Measurements from ENCODE around the gene THTPA.
A peak's percentile ranks its signal among the peaks of the same experiment; 100 is the strongest.
"Not testable (repeated sequence)": the region's sequence is repeated elsewhere in the genome, so short reads cannot be mapped to it uniquely, and the experiment has no call there.

The THTPA gene

GRCh38 chr14:23609411-23610089, 53.5 kb downstream of the THTPA start:
- peak overlapping the region; percentile 82 for H3K27ac Mint-ChIP-seq (ENCODE audit: low read depth)
- not testable (repeated sequence) for ATAC-seq (replicated peaks; ENCODE audit: extremely low read depth, poor library complexity, severe bottlenecking); DNase-seq (ENCODE audit: low spot score in 2 of 2); H3K36me3 Mint-ChIP-seq (ENCODE audit: insufficient read depth); H3K4me3 Mint-ChIP-seq; H3K9me3 Mint-ChIP-seq
- H3K27me3 Mint-ChIP-seq = peaks cover 15% of the 10 kb centered on the region
- peaks cover 35% of the 10 kb centered on the region for H3K4me1 Mint-ChIP-seq

Measured in central memory CD8-positive, alpha-beta T cell (primary cell).